Astrocyte (in vitro differentiated cells and primary cell): ENCODE results near the gene ARMC7. TPM values are rescaled to one million over a fixed set of nuclear protein-coding genes. Genes with fewer than 3 reads are reported as not detected.
A peak's percentile ranks its signal among the peaks of the same experiment; 100 is the strongest.

ENCODE experiments used
- DNase-seq: peaks from one replicate; pipeline ENCODE4 v3.0.0-alpha.2; 2010; ENCODE audit warnings: low read depth
- FAIRE-seq: peaks from 2 replicates; lab custom pipeline; 2011; peaks lifted over from hg19 to GRCh38; lab: Jason Lieb, UNC
- H2AFZ ChIP-seq: 2 replicates; pipeline ENCODE4 v1.6.0; 2012; ENCODE audit warnings: low read depth, low read length, inconsistent platforms
- H3K27ac ChIP-seq: 2 replicates; pipeline ENCODE4 v1.5.1; 2011; ENCODE audit warnings: low read depth, low read length, inconsistent platforms
- H3K27me3 ChIP-seq: 2 replicates; pipeline ENCODE4 v1.6.0; 2011; ENCODE audit warnings: low read length, inconsistent platforms; ENCODE audit not compliant: insufficient read depth
- H3K36me3 ChIP-seq: 2 replicates; pipeline ENCODE4 v1.5.1; 2011; ENCODE audit warnings: low read length, inconsistent platforms; ENCODE audit not compliant: insufficient read depth
- H3K4me1 ChIP-seq: 2 replicates; pipeline ENCODE4 v1.5.1; 2011; ENCODE audit warnings: low read length, inconsistent platforms; ENCODE audit not compliant: insufficient read depth
- H3K4me2 ChIP-seq: 2 replicates; pipeline ENCODE4 v1.6.0; 2012; ENCODE audit warnings: low read length, inconsistent platforms
- H3K4me3 ChIP-seq: 2 replicates; pipeline ENCODE4 v1.5.1; 2011; ENCODE audit warnings: low read depth, mild to moderate bottlenecking, low read length, inconsistent platforms; ENCODE audit not compliant: insufficient read depth
- H3K79me2 ChIP-seq: 2 replicates; pipeline ENCODE4 v1.6.0; 2012; ENCODE audit warnings: mild to moderate bottlenecking, low read length, inconsistent platforms; ENCODE audit not compliant: insufficient read depth
- H3K9ac ChIP-seq: 2 replicates; pipeline ENCODE4 v1.6.0; 2012; ENCODE audit warnings: mild to moderate bottlenecking, low read length, inconsistent platforms
- H3K9me3 ChIP-seq: 2 replicates; pipeline ENCODE4 v1.5.1; 2012; ENCODE audit warnings: low read depth, mild to moderate bottlenecking, low read length, inconsistent platforms; ENCODE audit not compliant: insufficient read depth
- H4K20me1 ChIP-seq: 2 replicates; pipeline ENCODE4 v1.6.0; 2012; ENCODE audit warnings: low read length, inconsistent platforms; ENCODE audit not compliant: insufficient read depth
- H3K27ac Mint-ChIP-seq: one replicate; pipeline ENCODE4 v1.8.0; 2021; ENCODE audit warnings: mild to moderate bottlenecking, mixed read lengths; ENCODE audit not compliant: unreplicated experiment
- H3K27me3 Mint-ChIP-seq: one replicate; pipeline ENCODE4 v1.8.0; 2021; ENCODE audit warnings: low read depth, mixed read lengths; ENCODE audit not compliant: unreplicated experiment
- H3K36me3 Mint-ChIP-seq: one replicate; pipeline ENCODE4 v1.8.0; 2021; ENCODE audit warnings: low read depth, mixed read lengths; ENCODE audit not compliant: unreplicated experiment
- H3K4me1 Mint-ChIP-seq: one replicate; pipeline ENCODE4 v1.8.0; 2021; ENCODE audit warnings: low read depth, mixed read lengths; ENCODE audit not compliant: unreplicated experiment
- H3K4me3 Mint-ChIP-seq: one replicate; pipeline ENCODE4 v1.8.0; 2021; ENCODE audit warnings: mild to moderate bottlenecking, moderate library complexity, mixed read lengths; ENCODE audit not compliant: unreplicated experiment
- H3K9me3 Mint-ChIP-seq: one replicate; pipeline ENCODE4 v1.8.0; 2021; ENCODE audit warnings: mild to moderate bottlenecking, mixed read lengths; ENCODE audit not compliant: unreplicated experiment
- CTCF ChIP-seq: IDR thresholded peaks from 2 replicates; pipeline ENCODE4 v1.5.1; 2011; ENCODE audit warnings: low read depth, mild to moderate bottlenecking, inconsistent platforms, low read length, moderate library complexity; ENCODE audit not compliant: insufficient read depth
- EZH2 ChIP-seq: IDR thresholded peaks from 2 replicates; pipeline ENCODE4 v1.6.1; 2012; ENCODE audit warnings: mild to moderate bottlenecking, low read length, inconsistent platforms; ENCODE audit not compliant: insufficient read depth
- total RNA-seq: library from RNA; stranded (reverse); gene quantifications from 2 replicates; pipeline ENCODE4 v1.2.1, GENCODE V29; 2021

ARMC7 gene
- total RNA-seq, 1 donor from 2014 or later = 11.9 TPM

DNA sequence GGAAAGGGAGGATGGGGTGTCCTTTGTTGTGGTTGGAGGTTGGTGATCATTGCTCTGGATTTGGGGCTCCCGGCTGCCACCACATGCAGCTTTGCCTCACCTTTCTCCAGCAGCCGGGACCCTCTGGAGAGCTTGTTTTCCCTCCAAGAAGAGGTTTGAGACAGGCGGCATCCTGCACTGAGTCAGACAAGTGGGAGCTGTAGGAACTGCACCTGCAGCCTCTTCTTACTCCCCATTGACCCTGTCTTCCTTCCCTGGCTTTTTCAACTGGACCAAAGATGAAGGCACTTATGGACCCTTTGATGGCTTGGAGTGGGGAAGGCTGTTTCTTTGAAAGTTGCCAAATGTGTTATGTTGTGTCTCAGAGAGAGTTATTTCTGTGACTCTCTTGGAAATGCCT is 46.1 kb upstream of the ARMC7 start:
- Histone ChIP-seq H3K4me2 (no peak overlapping the region), H2AFZ (no peak overlapping the region), H3K79me2 (no peaks in the 10 kb centered on the region), H3K27me3 (no peaks in the 10 kb centered on the region), H3K4me3 (no peak overlapping the region), H3K4me1 (peaks cover 5% of the 10 kb centered on the region), H3K9me3 (no peaks in the 10 kb centered on the region), H3K27ac (no peak overlapping the region), H3K36me3 (peaks cover 21% of the 10 kb centered on the region), H4K20me1 (peaks cover 8% of the 10 kb centered on the region), H3K9ac (no peak overlapping the region)
- H3K4me1 Mint-ChIP-seq = peaks cover 9% of the 10 kb centered on the region
- no peak for DNase-seq
- FAIRE-seq = no peak
- no peak overlapping the region for H3K27ac Mint-ChIP-seq
- no peaks in the 10 kb centered on the region for H3K9me3 Mint-ChIP-seq
- no peak for TF ChIP-seq EZH2
- TF ChIP-seq CTCF = no peak
- peaks cover 26% of the 10 kb centered on the region for H3K36me3 Mint-ChIP-seq
- no peaks in the 10 kb centered on the region for H3K27me3 Mint-ChIP-seq
- no peak overlapping the region for H3K4me3 Mint-ChIP-seq

- TF ChIP-seq EZH2 = no peak
- TF ChIP-seq CTCF = no peak
- FAIRE-seq = no peak
- H3K4me1 ChIP-seq = peaks cover 5% of the 10 kb centered on the region
These were observed 45.7 kb upstream of the ARMC7 start for GRCh38 chr17:75064040-75064439.

GRCh38 chr17:75064460-75064859 is 45.3 kb upstream of the ARMC7 start:
- peaks cover 9% of the 10 kb centered on the region for H3K4me1 Mint-ChIP-seq
- no peak overlapping the region for H2AFZ ChIP-seq
- H3K36me3 ChIP-seq = peaks cover 21% of the 10 kb centered on the region
- no peaks in the 10 kb centered on the region for H3K79me2 ChIP-seq
- no peaks in the 10 kb centered on the region for H3K27me3 Mint-ChIP-seq
- H3K4me3 Mint-ChIP-seq = no peak overlapping the region
- no peak for FAIRE-seq
- DNase-seq = no peak
- peaks cover 5% of the 10 kb centered on the region for H4K20me1 ChIP-seq
- H3K4me3 ChIP-seq = no peak overlapping the region
- H3K9me3 ChIP-seq = no peaks in the 10 kb centered on the region
- H3K36me3 Mint-ChIP-seq = peaks cover 26% of the 10 kb centered on the region
- no peaks in the 10 kb centered on the region for H3K27me3 ChIP-seq
- no peak overlapping the region for H3K4me2 ChIP-seq
- H3K9ac ChIP-seq = no peak overlapping the region
- H3K4me1 ChIP-seq = peaks cover 5% of the 10 kb centered on the region
- H3K27ac Mint-ChIP-seq = peak overlapping the region; percentile 3
- TF ChIP-seq CTCF (no peak), EZH2 (no peak)
- H3K27ac ChIP-seq = no peak overlapping the region
- no peaks in the 10 kb centered on the region for H3K9me3 Mint-ChIP-seq

More at GRCh38 chr17:75064040-75064439, 45.7 kb upstream of the ARMC7 start:
- Mint-ChIP-seq H3K27me3 (no peaks in the 10 kb centered on the region), H3K4me1 (peaks cover 9% of the 10 kb centered on the region), H3K9me3 (no peaks in the 10 kb centered on the region), H3K27ac (peak overlapping the region; percentile 3), H3K36me3 (peaks cover 26% of the 10 kb centered on the region), H3K4me3 (no peak overlapping the region)
- H3K27ac ChIP-seq = no peak overlapping the region
- no peak overlapping the region for H3K9ac ChIP-seq
- no peak overlapping the region for H2AFZ ChIP-seq
- no peak overlapping the region for H3K4me3 ChIP-seq
- DNase-seq = no peak
- peaks cover 21% of the 10 kb centered on the region for H3K36me3 ChIP-seq
- H4K20me1 ChIP-seq = peaks cover 8% of the 10 kb centered on the region
- no peaks in the 10 kb centered on the region for H3K9me3 ChIP-seq
- no peaks in the 10 kb centered on the region for H3K79me2 ChIP-seq
- H3K27me3 ChIP-seq = no peaks in the 10 kb centered on the region
- H3K4me2 ChIP-seq = no peak overlapping the region
